ENCODE measurements around the gene KCNT2. TPM values are rescaled to one million over a fixed set of nuclear protein-coding genes. Genes with fewer than 3 reads are reported as not detected.

The KCNT2 gene
- polyA plus RNA-seq, 2 of the 4 experiments (the other 2 are of a cell fraction), result 0.14 to 1.7 TPM

DNA sequence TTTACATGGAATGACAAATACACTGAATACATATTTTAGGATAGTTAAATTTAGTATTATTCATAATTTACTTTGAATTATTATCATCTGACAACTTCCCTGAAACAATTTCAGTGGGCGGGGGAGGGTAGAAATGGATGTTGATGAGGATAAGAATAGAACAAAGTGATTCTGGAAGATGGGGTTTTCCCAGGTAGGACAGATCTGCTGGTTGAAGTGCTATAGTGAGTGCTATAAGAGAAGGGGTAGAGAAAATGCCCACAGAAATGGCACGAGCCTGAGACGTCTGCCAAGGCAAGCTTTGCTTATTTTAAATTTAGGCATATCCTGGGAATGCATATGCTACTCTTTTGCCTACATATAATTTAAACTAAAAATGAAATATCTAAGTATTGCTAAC is 46.8 kb upstream of the KCNT2 start:
- CTCF ChIA-PET, result no interaction called here
- POLR2A ChIA-PET, result no interaction called here
- H3K9me3 ChIP-seq, result no peaks in the 10 kb centered on the region
- ATAC-seq (no peak), FAIRE-seq (no peak), DNase-seq (ENCODE audit: low read depth in 1 of 2, low spot score in 1 of 2) (no peak)
- peaks cover 3% of the 10 kb centered on the region; the same call in 1 of the 3 replicates for H3K4me1 ChIP-seq
- no peak overlapping the region; a peak in 1 of 6 replicates for H3K27ac ChIP-seq
- no peak for TF ChIP-seq JUN (IDR thresholded peaks at IDR 0.05)
- no peak for TF ChIP-seq RFX5 (IDR thresholded peaks at IDR 0.05)
- no peak for TF ChIP-seq ZC3H11A (IDR thresholded peaks at IDR 0.05)
- TF ChIP-seq EHF (CRISPR knock-in tag; IDR thresholded peaks at IDR 0.05), result no peak
- TF ChIP-seq BHLHE40 (IDR thresholded peaks at IDR 0.05; ENCODE audit: low read depth, low read length), result no peak
- no peak for TF ChIP-seq ESRRA (IDR thresholded peaks at IDR 0.05; ENCODE audit: borderline replicate concordance, low read length)
- TF ChIP-seq, protein P1, sequence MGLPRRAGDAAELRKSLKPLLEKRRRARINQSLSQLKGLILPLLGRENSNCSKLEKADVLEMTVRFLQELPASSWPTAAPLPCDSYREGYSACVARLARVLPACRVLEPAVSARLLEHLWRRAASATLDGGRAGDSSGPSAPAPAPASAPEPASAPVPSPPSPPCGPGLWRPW (IDR thresholded peaks at IDR 0.05), result no peak
- no peak for TF ChIP-seq TFCP2L1 (CRISPR knock-in tag; IDR thresholded peaks at IDR 0.05)
- no peak for TF ChIP-seq MAZ (IDR thresholded peaks at IDR 0.05; ENCODE audit: borderline replicate concordance, low read depth, low read length)
- H3K4me2 ChIP-seq, result peak overlapping the region; percentile 59
- no peak overlapping the region for H3K4me3 ChIP-seq
- WGBS (ENCODE audit: missing lambda C conversion rate), result 77% methylated on average over 3 of the region's 3 CpGs

DNA sequence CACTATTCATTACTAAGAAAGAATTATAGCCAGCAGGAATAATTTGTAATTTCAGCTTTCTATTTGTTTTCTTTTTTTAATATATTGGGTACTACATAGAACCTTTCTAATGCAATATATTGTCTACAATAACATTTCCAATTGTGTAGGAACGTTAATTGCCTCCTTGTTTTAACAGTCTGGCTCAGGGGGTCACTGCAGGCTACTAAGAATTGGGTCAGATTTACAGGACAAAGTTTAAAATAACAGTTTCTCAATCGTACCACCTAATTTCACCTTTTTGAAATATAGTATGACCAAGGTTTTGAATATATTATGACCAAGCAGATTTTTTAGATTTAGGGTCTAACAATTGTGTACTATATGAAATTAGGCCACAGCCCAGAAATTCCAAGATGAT is 46.0 kb upstream of the KCNT2 start:
- ChIA-PET POLR2A (no interaction called here), CTCF (no interaction called here)
- no peak for TF ChIP-seq ZFP36 (IDR thresholded peaks at IDR 0.05; ENCODE audit: borderline replicate concordance, partially characterized antibody)
- no peak for TF ChIP-seq FOSB (CRISPR knock-in tag; IDR thresholded peaks at IDR 0.05)
- TF ChIP-seq POLR2AphosphoS2 (conservative IDR thresholded peaks at IDR 0.05; ENCODE audit: low read length), result no peak
- TF ChIP-seq POLR2A (IDR thresholded peaks at IDR 0.05; ENCODE audit: low read length), result no peak
- TF ChIP-seq, protein P2, sequence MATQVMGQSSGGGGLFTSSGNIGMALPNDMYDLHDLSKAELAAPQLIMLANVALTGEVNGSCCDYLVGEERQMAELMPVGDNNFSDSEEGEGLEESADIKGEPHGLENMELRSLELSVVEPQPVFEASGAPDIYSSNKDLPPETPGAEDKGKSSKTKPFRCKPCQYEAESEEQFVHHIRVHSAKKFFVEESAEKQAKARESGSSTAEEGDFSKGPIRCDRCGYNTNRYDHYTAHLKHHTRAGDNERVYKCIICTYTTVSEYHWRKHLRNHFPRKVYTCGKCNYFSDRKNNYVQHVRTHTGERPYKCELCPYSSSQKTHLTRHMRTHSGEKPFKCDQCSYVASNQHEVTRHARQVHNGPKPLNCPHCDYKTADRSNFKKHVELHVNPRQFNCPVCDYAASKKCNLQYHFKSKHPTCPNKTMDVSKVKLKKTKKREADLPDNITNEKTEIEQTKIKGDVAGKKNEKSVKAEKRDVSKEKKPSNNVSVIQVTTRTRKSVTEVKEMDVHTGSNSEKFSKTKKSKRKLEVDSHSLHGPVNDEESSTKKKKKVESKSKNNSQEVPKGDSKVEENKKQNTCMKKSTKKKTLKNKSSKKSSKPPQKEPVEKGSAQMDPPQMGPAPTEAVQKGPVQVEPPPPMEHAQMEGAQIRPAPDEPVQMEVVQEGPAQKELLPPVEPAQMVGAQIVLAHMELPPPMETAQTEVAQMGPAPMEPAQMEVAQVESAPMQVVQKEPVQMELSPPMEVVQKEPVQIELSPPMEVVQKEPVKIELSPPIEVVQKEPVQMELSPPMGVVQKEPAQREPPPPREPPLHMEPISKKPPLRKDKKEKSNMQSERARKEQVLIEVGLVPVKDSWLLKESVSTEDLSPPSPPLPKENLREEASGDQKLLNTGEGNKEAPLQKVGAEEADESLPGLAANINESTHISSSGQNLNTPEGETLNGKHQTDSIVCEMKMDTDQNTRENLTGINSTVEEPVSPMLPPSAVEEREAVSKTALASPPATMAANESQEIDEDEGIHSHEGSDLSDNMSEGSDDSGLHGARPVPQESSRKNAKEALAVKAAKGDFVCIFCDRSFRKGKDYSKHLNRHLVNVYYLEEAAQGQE (IDR thresholded peaks at IDR 0.05), result no peak
- TF ChIP-seq GATA3 (IDR thresholded peaks at IDR 0.05; ENCODE audit: borderline replicate concordance), result no peak
- TF ChIP-seq, protein P3, sequence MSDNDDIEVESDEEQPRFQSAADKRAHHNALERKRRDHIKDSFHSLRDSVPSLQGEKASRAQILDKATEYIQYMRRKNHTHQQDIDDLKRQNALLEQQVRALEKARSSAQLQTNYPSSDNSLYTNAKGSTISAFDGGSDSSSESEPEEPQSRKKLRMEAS (IDR thresholded peaks at IDR 0.05), result no peak
- TF ChIP-seq, protein P4, sequence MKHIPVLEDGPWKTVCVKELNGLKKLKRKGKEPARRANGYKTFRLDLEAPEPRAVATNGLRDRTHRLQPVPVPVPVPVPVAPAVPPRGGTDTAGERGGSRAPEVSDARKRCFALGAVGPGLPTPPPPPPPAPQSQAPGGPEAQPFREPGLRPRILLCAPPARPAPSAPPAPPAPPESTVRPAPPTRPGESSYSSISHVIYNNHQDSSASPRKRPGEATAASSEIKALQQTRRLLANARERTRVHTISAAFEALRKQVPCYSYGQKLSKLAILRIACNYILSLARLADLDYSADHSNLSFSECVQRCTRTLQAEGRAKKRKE (CRISPR knock-in tag; IDR thresholded peaks at IDR 0.05; ENCODE audit: low read depth), result no peak
- no peak for TF ChIP-seq RNF2 (IDR thresholded peaks at IDR 0.05; ENCODE audit: borderline replicate concordance, low read depth)
- no peak for TF ChIP-seq BCL3 (IDR thresholded peaks at IDR 0.05)
- no peak for TF ChIP-seq FOXS1 (CRISPR knock-in tag; IDR thresholded peaks at IDR 0.05)
- DNase-seq (ENCODE audit: low read depth in 1 of 2, low spot score in 1 of 2), result no peak
- no peak overlapping the region for H3K4me3 ChIP-seq
- WGBS (ENCODE audit: missing lambda C conversion rate), result 37% methylated on average over 2 of the region's 2 CpGs
- H3K4me2 ChIP-seq, result peak overlapping the region; percentile 59
- no peak for ATAC-seq
- FAIRE-seq, result no peak
- no peaks in the 10 kb centered on the region for H3K9me3 ChIP-seq
- H3K4me1 ChIP-seq, result peaks cover 3% of the 10 kb centered on the region; the same call in 1 of the 3 replicates
- no peak overlapping the region for H3K27ac ChIP-seq

Data from A549 (cell line).